Measurements from ENCODE around the gene CREB3L4. TPM values are rescaled to one million over a fixed set of nuclear protein-coding genes. Genes with fewer than 3 reads are reported as not detected.

CREB3L4 gene
- total RNA-seq (1 to 10 TPM; 2.5 to 7.2 (median 4.5) TPM), polyA plus RNA-seq (1 to 10 TPM; 4.8 to 5.7 TPM)
- long read RNA-seq, donor 1, partial matches to known transcripts = 0 of 4 reads
- long read RNA-seq, donor 1, other reads (novel, unspliced or antisense) = 2 of 4 reads
- long read RNA-seq, donor 2, transcript CREB3L4-205 (10 exons, 1,752 nt) = major isoform, 6 of 17 reads
- long read RNA-seq, donor 2, partial matches to known transcripts = 0 of 17 reads
- long read RNA-seq, donor 2, other reads (novel, unspliced or antisense) = 7 of 17 reads
- long read RNA-seq, donor 3, partial matches to known transcripts = 0 of 2 reads
- long read RNA-seq, donor 3, other reads (novel, unspliced or antisense) = 2 of 2 reads

GRCh38 chr1:153967107-153967999 lies at the start of gene CREB3L4:
Gene CREB3L4, plus strand, starts transcription at chr1:153967902. Its CDS starts 624 bp downstream, at chr1:153968526.
- H3K4me3 ChIP-seq = peak within 1 kb of the TSS; percentile 42 to 84 (median 64)
- peak within 1 kb of the TSS; percentile 87 to 99 (median 95) for H3K27ac ChIP-seq
- no peaks in the 10 kb centered on the region for H3K27me3 ChIP-seq
- 0 to 1% (median 0%) methylated on average over 45 to 60 of the region's 60 CpGs for WGBS, 4 donors
- intact Hi-C loops (cut with DNase I) = loop anchor here in 1 of 10 donors (1.0 to 5.0 kb wide), 3 partner anchors 10 to 290 kb away; partner anchors contain the start of genes JTB and NPR1
- H3K4me1 ChIP-seq = peaks cover 0 to 59% (median 34%) of the 10 kb centered on the region in 12 donors
- H3K36me3 ChIP-seq = no peaks in the 10 kb centered on the region
- peak; percentile 92 to 96 (median 94) for DNase-seq
- ATAC-seq = peak; percentile 85 to 89 (median 88)
- no peaks in the 10 kb centered on the region for H3K9me3 ChIP-seq
- TF ChIP-seq CTCF (IDR thresholded peaks at IDR 0.05) (peak; percentile 18 to 65 (median 44)), POLR2A (IDR thresholded peaks at IDR 0.05) (peak in 1 of 2 donors; percentile 86)

GRCh38 chr1:153919876-153920852 lies 47.5 kb upstream of the CREB3L4 start:
- 35 to 44% (median 40%) methylated on average over 4 of the region's 4 CpGs for whole genome bisulfite sequencing, 4 donors
- Histone ChIP-seq H3K4me1 (peaks cover 2 to 52% (median 36%) of the 10 kb centered on the region in 12 donors), H3K27me3 (no peaks in the 10 kb centered on the region), H3K4me3 (peak overlapping the region in 6 of 12 donors; percentile 74 to 83 (median 78)), H3K9me3 (no peaks in the 10 kb centered on the region), H3K27ac (peak overlapping the region in 8 of 12 donors; percentile 19 to 92 (median 36)), H3K36me3 (peaks cover 0 to 27% (median 10%) of the 10 kb centered on the region in 9 donors)
- DNase-seq (no peak), ATAC-seq (no peak)
- intact Hi-C loops (cut with DNase I) = loop anchor here in 8 of 10 donors (5.0 to 10.0 kb wide), 6 partner anchors 37 to 245 kb away; partner anchors contain the start of genes CRTC2 (in 1 of the 8), ILF2 (in 1 of the 8), JTB (in 1 of the 8) and NPR1 (in 1 of the 8)
- TF ChIP-seq CTCF (IDR thresholded peaks at IDR 0.05) (peak in 2 of 12 donors; percentile 37 to 40), POLR2A (IDR thresholded peaks at IDR 0.05) (no peak)

- intact Hi-C loops (cut with DNase I) = loop anchor here in 7 of 10 donors (5.0 to 10.0 kb wide), 6 partner anchors 36 to 246 kb away; partner anchors contain the start of genes CRTC2 (in 1 of the 7), ILF2 (in 1 of the 7), JTB (in 1 of the 7) and NPR1 (in 1 of the 7)
Measured at GRCh38 chr1:153921080-153921802, 46.5 kb upstream of the CREB3L4 start.

More at GRCh38 chr1:153921080-153921802, 46.5 kb upstream of the CREB3L4 start:
- H3K27me3 ChIP-seq = no peaks in the 10 kb centered on the region
- 15 to 30% (median 23%) methylated on average over 3 of the region's 3 CpGs for WGBS, 4 donors
- peaks cover 0 to 18% (median 3%) of the 10 kb centered on the region in 9 donors for H3K36me3 ChIP-seq
- H3K4me3 ChIP-seq = peak overlapping the region in 11 of 12 donors; percentile 53 to 89 (median 78)
- no peaks in the 10 kb centered on the region for H3K9me3 ChIP-seq
- no peak for TF ChIP-seq CTCF (IDR thresholded peaks at IDR 0.05)
- no peak for TF ChIP-seq POLR2A (IDR thresholded peaks at IDR 0.05)
- ATAC-seq (no peak), DNase-seq (no peak)
- peak overlapping the region in 9 of 12 donors; percentile 86 to 97 (median 92) for H3K27ac ChIP-seq
- H3K4me1 ChIP-seq = peaks cover 2 to 52% (median 36%) of the 10 kb centered on the region in 12 donors
